ENCODE results near the gene SLIT3. TPM values are rescaled to one million over a fixed set of nuclear protein-coding genes. Genes with fewer than 3 reads are reported as not detected.

The SLIT3 gene
- total and polyA plus RNA-seq, 4 donors: 4.6 to 48.5 (median 19.8) TPM

DNA sequence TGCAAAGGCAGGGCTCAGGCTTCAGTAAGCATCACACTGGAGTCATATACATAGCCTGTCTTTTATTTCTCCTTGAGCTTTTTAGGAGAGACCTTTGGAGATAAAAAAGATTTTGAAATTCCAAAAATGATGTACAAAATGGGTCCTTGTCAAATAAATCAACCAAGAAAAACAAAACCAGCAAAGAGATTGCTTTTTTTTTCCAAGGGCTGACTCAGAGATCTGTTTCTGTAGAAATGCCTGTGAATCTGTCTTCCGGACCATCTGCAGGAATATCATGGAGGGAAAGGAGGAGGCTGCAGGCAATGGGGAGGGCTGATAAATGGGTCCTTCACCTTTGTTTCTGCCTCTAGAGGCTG lies 77.4 kb downstream of the SLIT3 start:
- Histone ChIP-seq H3K36me3 (ENCODE audit: control insufficient read depth in 4 of 4, insufficient read depth in 4 of 4, low read length in 4 of 4) (no peaks in the 10 kb centered on the region), H3K27me3 (ENCODE audit: control insufficient read depth in 3 of 3, insufficient read depth in 3 of 3, low read length in 2 of 3) (no peaks in the 10 kb centered on the region), H3K9me3 (ENCODE audit: control insufficient read depth in 4 of 4, insufficient read depth in 3 of 4, low read length in 3 of 4) (no peaks in the 10 kb centered on the region), H3K27ac (ENCODE audit: low read depth in 1 of 2, low read length in 1 of 2) (no peak overlapping the region), H3K9ac (ENCODE audit: insufficient read depth in 1 of 2, low read length in 2 of 2) (no peak overlapping the region), H3K4me3 (no peak overlapping the region), H3K4me1 (ENCODE audit: control insufficient read depth in 5 of 5, insufficient read depth in 5 of 5, low read length in 5 of 5) (peaks cover 0 to 17% (median 10%) of the 10 kb centered on the region in 5 donors)
- TF ChIP-seq, protein P1, sequence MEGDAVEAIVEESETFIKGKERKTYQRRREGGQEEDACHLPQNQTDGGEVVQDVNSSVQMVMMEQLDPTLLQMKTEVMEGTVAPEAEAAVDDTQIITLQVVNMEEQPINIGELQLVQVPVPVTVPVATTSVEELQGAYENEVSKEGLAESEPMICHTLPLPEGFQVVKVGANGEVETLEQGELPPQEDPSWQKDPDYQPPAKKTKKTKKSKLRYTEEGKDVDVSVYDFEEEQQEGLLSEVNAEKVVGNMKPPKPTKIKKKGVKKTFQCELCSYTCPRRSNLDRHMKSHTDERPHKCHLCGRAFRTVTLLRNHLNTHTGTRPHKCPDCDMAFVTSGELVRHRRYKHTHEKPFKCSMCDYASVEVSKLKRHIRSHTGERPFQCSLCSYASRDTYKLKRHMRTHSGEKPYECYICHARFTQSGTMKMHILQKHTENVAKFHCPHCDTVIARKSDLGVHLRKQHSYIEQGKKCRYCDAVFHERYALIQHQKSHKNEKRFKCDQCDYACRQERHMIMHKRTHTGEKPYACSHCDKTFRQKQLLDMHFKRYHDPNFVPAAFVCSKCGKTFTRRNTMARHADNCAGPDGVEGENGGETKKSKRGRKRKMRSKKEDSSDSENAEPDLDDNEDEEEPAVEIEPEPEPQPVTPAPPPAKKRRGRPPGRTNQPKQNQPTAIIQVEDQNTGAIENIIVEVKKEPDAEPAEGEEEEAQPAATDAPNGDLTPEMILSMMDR (IDR thresholded peaks at IDR 0.05; ENCODE audit: control extremely low read depth, extremely low read depth): no peak
- 80 to 83% methylated on average over 1 of the region's 1 CpG for WGBS, 2 donors
- no peak for DNase-seq
- ATAC-seq (ENCODE audit: insufficient read depth, low FRiP score): peak; percentile 23

DNA sequence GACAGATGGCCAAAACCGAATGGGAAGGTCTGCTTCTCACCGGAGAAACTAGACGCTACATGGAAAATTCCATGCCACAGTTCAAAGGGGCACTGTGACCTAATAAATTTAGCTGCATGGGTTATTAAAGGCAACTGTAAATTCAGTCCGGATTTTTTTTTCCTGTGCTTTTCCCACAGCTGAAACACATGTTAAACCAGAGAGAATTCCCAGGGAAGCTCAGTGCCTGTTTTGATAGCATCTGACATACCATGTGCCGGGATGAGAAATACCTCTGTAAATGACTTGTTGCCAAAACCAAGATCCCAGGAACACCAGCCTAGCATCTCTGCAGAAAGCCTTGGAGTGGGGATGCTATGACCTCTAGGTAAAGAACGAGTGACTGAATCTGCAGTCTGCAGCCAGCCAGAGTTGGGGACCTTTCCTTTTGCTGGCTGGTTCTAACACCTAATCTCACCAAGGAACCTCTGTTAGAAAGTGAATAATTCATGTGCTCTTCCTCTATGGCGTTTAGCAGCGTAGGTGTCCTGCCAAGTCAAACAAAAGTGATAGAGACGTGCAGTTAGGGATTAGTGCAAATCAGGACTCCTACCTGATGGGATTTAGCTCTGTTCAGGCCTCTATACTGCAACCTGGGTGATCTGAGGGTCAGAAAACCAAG lies 77.9 kb downstream of the SLIT3 start:
- DNase-seq: no peak
- H3K9me3 ChIP-seq (ENCODE audit: control insufficient read depth in 4 of 4, insufficient read depth in 3 of 4, low read length in 3 of 4): no peaks in the 10 kb centered on the region
- H3K27ac ChIP-seq (ENCODE audit: low read depth in 1 of 2, low read length in 1 of 2): no peak overlapping the region
- H3K36me3 ChIP-seq (ENCODE audit: control insufficient read depth in 4 of 4, insufficient read depth in 4 of 4, low read length in 4 of 4): no peaks in the 10 kb centered on the region
- no peak overlapping the region for H3K4me3 ChIP-seq
- no peak for ATAC-seq (ENCODE audit: insufficient read depth, low FRiP score)
- WGBS, 2 donors: 60 to 78% methylated on average over 9 of the region's 9 CpGs
- H3K9ac ChIP-seq (ENCODE audit: insufficient read depth in 1 of 2, low read length in 2 of 2): no peak overlapping the region
- H3K27me3 ChIP-seq (ENCODE audit: control insufficient read depth in 3 of 3, insufficient read depth in 3 of 3, low read length in 2 of 3): no peaks in the 10 kb centered on the region
- peaks cover 0 to 12% (median 6%) of the 10 kb centered on the region in 5 donors for H3K4me1 ChIP-seq (ENCODE audit: control insufficient read depth in 5 of 5, insufficient read depth in 5 of 5, low read length in 5 of 5)
- TF ChIP-seq, protein P1 (IDR thresholded peaks at IDR 0.05; ENCODE audit: control extremely low read depth, extremely low read depth): no peak

DNA sequence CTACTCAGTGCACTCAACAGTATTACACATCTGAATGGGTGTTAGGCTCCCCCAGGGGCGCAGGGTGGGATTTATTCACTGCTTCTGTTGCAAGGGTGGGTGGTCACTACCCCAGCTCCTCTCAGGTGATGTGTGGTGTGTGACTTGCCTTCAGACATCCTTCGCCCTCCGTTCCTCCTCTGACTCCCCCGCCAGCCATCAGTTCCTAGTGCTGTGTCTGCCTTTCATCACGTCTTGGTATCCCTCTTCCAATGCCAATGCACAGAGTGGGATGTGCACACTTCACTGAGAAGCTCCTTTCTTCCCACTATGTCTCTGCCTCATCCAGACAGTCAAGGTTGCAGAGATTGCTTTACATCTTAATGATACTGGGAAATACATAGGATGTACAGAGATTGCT lies 79.4 kb downstream of the SLIT3 start:
- no peak for ATAC-seq (ENCODE audit: insufficient read depth, low FRiP score)
- 91% methylated on average over 5 of the region's 5 CpGs for WGBS, 2 donors
- Histone ChIP-seq H3K4me3 (no peak overlapping the region), H3K9me3 (ENCODE audit: control insufficient read depth in 4 of 4, insufficient read depth in 3 of 4, low read length in 3 of 4) (no peaks in the 10 kb centered on the region), H3K9ac (ENCODE audit: insufficient read depth in 1 of 2, low read length in 2 of 2) (no peak overlapping the region), H3K27ac (ENCODE audit: low read depth in 1 of 2, low read length in 1 of 2) (no peak overlapping the region), H3K4me1 (ENCODE audit: control insufficient read depth in 5 of 5, insufficient read depth in 5 of 5, low read length in 5 of 5) (peaks cover 0 to 12% (median 6%) of the 10 kb centered on the region in 5 donors), H3K36me3 (ENCODE audit: control insufficient read depth in 4 of 4, insufficient read depth in 4 of 4, low read length in 4 of 4) (no peaks in the 10 kb centered on the region), H3K27me3 (ENCODE audit: control insufficient read depth in 3 of 3, insufficient read depth in 3 of 3, low read length in 2 of 3) (no peaks in the 10 kb centered on the region)
- DNase-seq: no peak
- TF ChIP-seq, protein P1 (IDR thresholded peaks at IDR 0.05; ENCODE audit: control extremely low read depth, extremely low read depth): no peak

DNA sequence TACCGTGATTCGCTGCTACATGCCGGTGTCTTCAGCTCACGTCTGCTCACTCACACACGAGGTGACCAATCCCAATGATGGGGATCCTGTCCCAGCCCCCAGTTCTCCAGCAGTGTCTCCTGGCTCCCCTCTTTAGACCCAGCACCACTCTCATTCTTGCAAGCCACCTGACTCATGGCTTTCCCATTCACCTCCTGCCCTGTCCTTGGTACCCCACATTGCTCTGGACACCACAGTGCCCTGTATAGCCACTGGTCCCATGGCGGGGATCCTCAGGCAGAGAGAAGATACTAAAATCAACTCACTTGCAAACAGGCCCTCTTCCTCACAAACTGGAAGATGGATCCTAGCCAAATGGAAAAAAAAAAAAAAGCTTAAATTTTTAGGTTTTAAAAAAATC lies 81.0 kb downstream of the SLIT3 start:
- TF ChIP-seq, protein P1 (IDR thresholded peaks at IDR 0.05; ENCODE audit: control extremely low read depth, extremely low read depth): no peak
- Histone ChIP-seq H3K9me3 (ENCODE audit: control insufficient read depth in 4 of 4, insufficient read depth in 3 of 4, low read length in 3 of 4) (no peaks in the 10 kb centered on the region), H3K4me1 (ENCODE audit: control insufficient read depth in 5 of 5, insufficient read depth in 5 of 5, low read length in 5 of 5) (peaks cover 0 to 12% (median 6%) of the 10 kb centered on the region in 5 donors), H3K27ac (ENCODE audit: low read depth in 1 of 2, low read length in 1 of 2) (no peak overlapping the region), H3K27me3 (ENCODE audit: control insufficient read depth in 3 of 3, insufficient read depth in 3 of 3, low read length in 2 of 3) (no peaks in the 10 kb centered on the region), H3K9ac (ENCODE audit: insufficient read depth in 1 of 2, low read length in 2 of 2) (no peak overlapping the region), H3K36me3 (ENCODE audit: control insufficient read depth in 4 of 4, insufficient read depth in 4 of 4, low read length in 4 of 4) (no peaks in the 10 kb centered on the region), H3K4me3 (no peak overlapping the region)
- ATAC-seq (ENCODE audit: insufficient read depth, low FRiP score): no peak
- DNase-seq: no peak
- WGBS, 2 donors: 93% methylated on average over 6 of the region's 6 CpGs
